ENCODE measurements around the gene ZFP62. TPM values are rescaled to one million over a fixed set of nuclear protein-coding genes. Genes with fewer than 3 reads are reported as not detected.

ZFP62 gene
- total RNA-seq, 4 donors from 2014 or later = 8.5 to 43.6 (median 34.6) TPM

GRCh38 chr5:180848265-180848664 is 12.8 kb downstream of the ZFP62 start:
- TF ChIP-seq, protein P1, sequence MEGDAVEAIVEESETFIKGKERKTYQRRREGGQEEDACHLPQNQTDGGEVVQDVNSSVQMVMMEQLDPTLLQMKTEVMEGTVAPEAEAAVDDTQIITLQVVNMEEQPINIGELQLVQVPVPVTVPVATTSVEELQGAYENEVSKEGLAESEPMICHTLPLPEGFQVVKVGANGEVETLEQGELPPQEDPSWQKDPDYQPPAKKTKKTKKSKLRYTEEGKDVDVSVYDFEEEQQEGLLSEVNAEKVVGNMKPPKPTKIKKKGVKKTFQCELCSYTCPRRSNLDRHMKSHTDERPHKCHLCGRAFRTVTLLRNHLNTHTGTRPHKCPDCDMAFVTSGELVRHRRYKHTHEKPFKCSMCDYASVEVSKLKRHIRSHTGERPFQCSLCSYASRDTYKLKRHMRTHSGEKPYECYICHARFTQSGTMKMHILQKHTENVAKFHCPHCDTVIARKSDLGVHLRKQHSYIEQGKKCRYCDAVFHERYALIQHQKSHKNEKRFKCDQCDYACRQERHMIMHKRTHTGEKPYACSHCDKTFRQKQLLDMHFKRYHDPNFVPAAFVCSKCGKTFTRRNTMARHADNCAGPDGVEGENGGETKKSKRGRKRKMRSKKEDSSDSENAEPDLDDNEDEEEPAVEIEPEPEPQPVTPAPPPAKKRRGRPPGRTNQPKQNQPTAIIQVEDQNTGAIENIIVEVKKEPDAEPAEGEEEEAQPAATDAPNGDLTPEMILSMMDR (IDR thresholded peaks at IDR 0.05) = no peak
- peaks cover 0 to 10% of the 10 kb centered on the region in 2 donors for H3K9me3 ChIP-seq
- H3K36me3 ChIP-seq = no peaks in the 10 kb centered on the region
- intact Hi-C loops (cut with DNase I; ENCODE audit: low total_unique reads) = no loop called here
- H3K4me1 ChIP-seq = no peaks in the 10 kb centered on the region
- H3K4me3 ChIP-seq = no peak overlapping the region
- no peak overlapping the region for H3K27ac ChIP-seq
- H3K27me3 ChIP-seq = no peaks in the 10 kb centered on the region
- DNase-seq = no peak

- Histone ChIP-seq H3K27ac (no peak overlapping the region), H3K27me3 (no peaks in the 10 kb centered on the region), H3K4me3 (no peak overlapping the region), H3K36me3 (no peaks in the 10 kb centered on the region), H3K4me1 (no peaks in the 10 kb centered on the region), H3K9me3 (peaks cover 0 to 11% of the 10 kb centered on the region in 2 donors)
- no peak for TF ChIP-seq POLR2A (IDR thresholded peaks at IDR 0.05)
- TF ChIP-seq, protein P1 (IDR thresholded peaks at IDR 0.05) = no peak
- no peak for DNase-seq
- intact Hi-C loops (cut with DNase I; ENCODE audit: low total_unique reads) = no loop called here
These were observed 14.1 kb downstream of the ZFP62 start for GRCh38 chr5:180847026-180847425.

DNA sequence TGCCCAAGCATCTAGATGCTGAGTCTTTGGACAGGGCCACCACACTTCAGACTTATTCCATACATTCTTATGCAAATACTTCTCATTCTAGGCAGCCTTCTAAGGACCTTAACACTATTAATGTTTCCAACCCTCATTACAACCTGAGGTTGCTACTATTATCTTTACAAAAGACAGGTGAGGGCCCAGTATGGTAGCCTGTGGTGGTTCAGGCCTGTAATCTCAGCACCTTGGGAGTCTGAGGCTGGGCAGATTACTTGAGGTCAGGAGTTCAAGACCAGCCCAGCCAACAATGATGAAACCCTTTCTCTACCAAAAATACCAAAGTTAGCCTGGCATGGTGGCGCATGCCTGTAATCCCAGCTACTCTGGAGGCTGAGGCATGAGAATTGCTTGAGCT is 16.2 kb downstream of the ZFP62 start:
- Histone ChIP-seq H3K9me3 (peaks cover 0 to 5% of the 10 kb centered on the region in 2 donors), H3K4me3 (no peak overlapping the region), H3K4me1 (no peaks in the 10 kb centered on the region), H3K27me3 (no peaks in the 10 kb centered on the region), H3K36me3 (no peaks in the 10 kb centered on the region), H3K27ac (no peak overlapping the region)
- TF ChIP-seq, protein P1 (IDR thresholded peaks at IDR 0.05) = no peak
- TF ChIP-seq POLR2A (IDR thresholded peaks at IDR 0.05) = no peak
- DNase-seq = no peak
- intact Hi-C loops (cut with DNase I; ENCODE audit: low total_unique reads) = no loop called here

DNA sequence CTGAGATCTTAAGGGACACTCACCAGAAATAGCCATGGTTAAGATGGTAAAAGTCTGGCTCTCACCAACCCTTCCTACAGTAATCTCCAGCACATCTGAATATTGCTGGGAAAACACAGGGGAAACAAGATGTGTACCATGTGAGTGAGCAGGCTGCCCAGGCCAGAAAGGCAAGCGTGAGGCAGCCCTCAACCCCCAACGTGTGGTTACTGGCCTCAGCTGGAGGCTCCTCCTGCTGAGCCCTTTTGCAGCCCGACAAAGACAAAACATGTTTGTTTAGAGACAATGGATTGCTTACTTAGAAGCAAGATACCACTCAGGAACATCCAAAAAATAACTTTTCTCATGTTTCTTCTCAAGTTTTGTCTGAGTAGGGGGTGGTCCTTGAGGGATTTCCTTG is 16.6 kb downstream of the ZFP62 start:
- no peak overlapping the region for H3K4me3 ChIP-seq
- intact Hi-C loops (cut with DNase I; ENCODE audit: low total_unique reads) = no loop called here
- H3K9me3 ChIP-seq = peaks cover 0 to 5% of the 10 kb centered on the region in 2 donors
- H3K36me3 ChIP-seq = no peaks in the 10 kb centered on the region
- no peak overlapping the region for H3K27ac ChIP-seq
- H3K27me3 ChIP-seq = no peaks in the 10 kb centered on the region
- H3K4me1 ChIP-seq = no peaks in the 10 kb centered on the region
- TF ChIP-seq POLR2A (IDR thresholded peaks at IDR 0.05) = no peak
- TF ChIP-seq, protein P1 (IDR thresholded peaks at IDR 0.05) = no peak
- no peak for DNase-seq

- no peak overlapping the region for H3K27ac ChIP-seq
- no peak overlapping the region for H3K4me3 ChIP-seq
- no peak for DNase-seq
- H3K36me3 ChIP-seq = no peaks in the 10 kb centered on the region
- H3K9me3 ChIP-seq = peaks cover 0 to 5% of the 10 kb centered on the region in 2 donors
- no peaks in the 10 kb centered on the region for H3K4me1 ChIP-seq
- intact Hi-C loops (cut with DNase I; ENCODE audit: low total_unique reads) = no loop called here
- H3K27me3 ChIP-seq = no peaks in the 10 kb centered on the region
- no peak for TF ChIP-seq POLR2A (IDR thresholded peaks at IDR 0.05)
- TF ChIP-seq, protein P1 (IDR thresholded peaks at IDR 0.05) = no peak
These were observed 21.1 kb downstream of the ZFP62 start for GRCh38 chr5:180839935-180840334.

All from uterus (tissue), 4 donors.